ENCODE results near the gene RNF115.
"Not testable (repeated sequence)": the region's sequence is repeated elsewhere in the genome, so short reads cannot be mapped to it uniquely, and the experiment has no call there.

RNF115 gene

GRCh38 chr1:145726193-145726592, 97.7 kb downstream of the RNF115 start:
- not testable (repeated sequence) for DNase-seq

- peak; percentile 4 for DNase-seq
Measured at GRCh38 chr1:145720878-145721671, 102.8 kb downstream of the RNF115 start.

- no peak for DNase-seq
Measured at GRCh38 chr1:145720556-145720877, 103.4 kb downstream of the RNF115 start.

DNA sequence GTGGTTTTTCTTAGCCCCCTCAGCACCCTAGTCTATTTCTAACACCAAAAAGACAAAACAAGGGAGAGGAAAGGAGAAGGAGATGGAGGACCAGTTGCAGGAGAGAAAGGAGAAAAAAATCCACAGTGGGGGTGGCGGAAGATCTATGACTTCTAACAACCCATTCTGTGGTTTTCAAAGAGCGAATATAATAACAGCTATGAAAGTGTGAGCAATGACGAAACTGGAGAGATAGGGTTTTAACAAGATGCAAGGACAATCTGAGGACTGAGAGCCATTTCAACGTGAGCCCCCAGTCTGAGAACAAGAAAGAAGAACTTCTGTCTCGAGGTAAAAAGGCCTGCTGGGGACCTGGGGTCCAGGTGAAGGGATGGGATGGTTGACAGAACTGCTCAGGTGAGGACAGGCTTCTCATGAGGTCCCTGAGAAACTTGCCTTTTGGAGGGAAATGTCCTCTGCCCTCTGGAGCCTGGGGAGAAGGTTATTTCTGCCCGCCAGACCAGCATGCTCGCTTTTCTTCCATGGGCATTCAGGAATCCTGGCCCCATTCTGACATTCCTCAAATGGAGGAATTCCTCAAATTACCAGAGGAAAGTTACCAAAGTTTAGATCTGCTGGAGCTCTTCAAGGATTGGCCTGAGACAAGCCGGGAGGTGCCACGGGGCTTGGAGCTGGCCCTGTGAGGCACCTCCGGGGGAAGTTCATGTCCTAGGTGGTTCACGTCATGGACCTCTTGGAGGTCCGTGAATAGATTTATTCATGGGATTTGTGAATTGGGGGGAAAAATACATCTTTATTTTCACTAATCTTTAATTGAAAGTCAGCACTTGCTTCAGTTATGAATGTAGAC, 104.4 kb downstream of the RNF115 start, which contains the start of gene CD160:
CD160 (plus strand) TSS at position 270 of the 850 bp plus-strand sequence. CDS start 8,829 bp downstream, outside the sequence.
- no peak for DNase-seq

GRCh38 chr1:145718465-145718864, 105.4 kb downstream of the RNF115 start:
- not testable (repeated sequence) for DNase-seq

GRCh38 chr1:145717833-145718232, 106.1 kb downstream of the RNF115 start:
- DNase-seq = no peak

DNA sequence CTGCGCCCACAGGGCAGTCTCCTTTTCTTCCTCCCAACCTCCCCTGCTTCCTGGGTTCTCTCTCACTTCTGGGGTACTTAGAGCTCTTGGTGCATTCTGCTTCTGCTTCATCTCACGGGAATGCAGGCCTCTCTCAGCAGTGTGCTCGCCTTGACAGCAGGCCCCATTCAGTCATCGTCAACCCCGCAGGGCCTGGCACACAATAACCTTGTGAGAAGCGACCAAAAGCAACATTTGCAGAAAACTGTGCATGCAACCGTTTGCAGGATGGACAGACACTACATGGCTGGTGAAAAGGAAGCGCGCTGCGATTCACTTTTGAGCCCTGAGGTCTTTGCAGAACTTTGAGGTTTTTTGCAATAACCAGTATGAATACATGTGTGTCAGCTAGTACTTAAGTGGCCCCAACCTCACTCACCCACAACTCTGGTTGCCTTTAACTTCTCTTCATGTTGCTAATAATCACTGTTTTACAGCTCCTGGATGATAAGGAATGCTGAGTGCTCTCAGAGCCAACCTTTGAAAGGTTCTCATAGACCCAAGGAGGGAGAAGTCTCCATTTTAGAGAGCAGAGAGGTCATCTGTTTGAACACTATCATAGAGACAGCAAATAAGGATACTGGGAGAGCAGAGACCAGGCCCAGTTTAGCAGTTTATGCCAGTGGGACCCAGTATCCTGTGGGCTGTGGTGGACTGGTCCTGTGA, 107.1 kb downstream of the RNF115 start:
- no peak for DNase-seq

GRCh38 chr1:145714524-145715111, 109.3 kb downstream of the RNF115 start:
- DNase-seq = no peak

DNA sequence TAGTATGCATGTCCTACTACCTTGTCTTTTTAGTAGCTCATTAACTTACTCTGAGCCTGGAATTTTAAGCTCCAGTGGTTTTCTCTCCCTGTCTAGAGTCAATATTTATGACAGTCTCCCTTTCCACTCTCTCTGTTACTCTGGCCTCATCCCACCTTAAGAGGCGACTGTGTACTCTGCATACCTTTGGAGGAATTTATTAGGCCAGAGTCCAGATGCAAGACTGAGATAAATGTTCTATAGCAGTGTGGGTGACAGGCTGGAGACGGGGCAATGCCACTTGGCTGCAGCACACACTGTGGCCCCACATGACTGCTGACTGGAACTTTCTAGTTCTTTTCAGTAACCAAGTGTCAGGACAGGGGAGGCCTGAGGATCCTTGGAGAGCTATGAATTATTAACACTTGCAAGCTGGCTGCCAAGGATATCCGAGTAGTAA, 112.7 kb downstream of the RNF115 start:
- no peak for DNase-seq

- DNase-seq = no peak
Measured at GRCh38 chr1:145710291-145711027, 113.4 kb downstream of the RNF115 start.

GRCh38 chr1:145708063-145708462, 115.8 kb downstream of the RNF115 start:
- DNase-seq = no peak

DNA sequence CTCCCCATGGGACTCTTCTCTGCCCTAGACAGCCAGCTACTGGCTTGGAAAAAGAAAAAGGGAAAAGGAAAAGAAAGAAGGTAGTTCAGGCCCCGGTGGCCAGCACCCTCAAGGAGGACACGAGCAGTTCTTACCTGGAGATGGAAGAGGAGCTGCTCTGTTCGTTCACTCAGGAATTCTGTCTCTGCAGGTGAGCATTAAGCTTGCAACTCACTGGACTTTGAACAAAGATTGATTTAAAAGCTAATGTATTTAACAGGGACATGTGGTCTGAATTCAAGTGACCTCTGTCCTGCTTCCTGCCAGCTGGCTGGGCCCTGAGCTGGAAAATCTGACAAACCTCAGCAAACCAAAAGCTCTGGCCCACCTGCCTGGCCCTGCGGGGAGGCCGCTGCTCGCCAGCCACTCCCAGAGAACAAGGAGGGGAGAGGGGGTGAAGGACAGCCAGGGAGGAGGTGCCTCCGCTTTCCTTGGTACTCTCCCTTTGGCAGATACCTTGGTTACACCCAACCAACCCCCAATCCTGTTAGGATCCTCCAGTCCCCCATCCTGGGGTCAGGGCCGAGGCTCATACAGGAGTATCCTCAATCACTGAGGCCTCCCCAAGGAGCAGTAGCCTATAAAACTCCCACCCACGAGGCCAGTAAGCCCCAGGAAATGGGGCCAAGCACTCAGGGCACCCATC, 116.6 kb downstream of the RNF115 start, which contains the start of gene PDZK1:
PDZK1 (minus strand) TSS at position 186 of the 685 bp plus-strand sequence. CDS start 19,347 bp downstream, outside the sequence.
- no peak for DNase-seq

GRCh38 chr1:145706086-145706664, 117.7 kb downstream of the RNF115 start:
- no peak for DNase-seq

DNA sequence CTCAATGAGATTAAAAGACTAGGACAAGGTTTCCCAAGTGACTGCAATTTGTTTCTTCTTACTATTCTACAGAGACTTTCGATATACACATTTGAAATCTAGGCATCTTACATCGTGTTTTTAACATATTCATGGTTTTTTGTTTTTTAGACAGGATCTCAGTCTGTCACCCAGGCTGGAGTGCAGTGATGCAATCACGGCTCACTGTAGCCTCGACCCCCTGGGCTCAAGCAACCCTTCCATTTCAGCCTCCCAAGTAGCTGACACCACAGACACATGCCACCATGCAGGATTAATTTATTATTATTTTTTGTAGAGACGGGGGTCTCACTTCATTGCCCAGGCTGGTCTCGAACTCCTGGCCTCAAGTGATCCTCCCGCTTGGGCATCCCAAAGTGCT, 118.3 kb downstream of the RNF115 start:
- no peak for DNase-seq

- no peak for DNase-seq
Measured at GRCh38 chr1:145702826-145703225, 121.1 kb downstream of the RNF115 start.

DNA sequence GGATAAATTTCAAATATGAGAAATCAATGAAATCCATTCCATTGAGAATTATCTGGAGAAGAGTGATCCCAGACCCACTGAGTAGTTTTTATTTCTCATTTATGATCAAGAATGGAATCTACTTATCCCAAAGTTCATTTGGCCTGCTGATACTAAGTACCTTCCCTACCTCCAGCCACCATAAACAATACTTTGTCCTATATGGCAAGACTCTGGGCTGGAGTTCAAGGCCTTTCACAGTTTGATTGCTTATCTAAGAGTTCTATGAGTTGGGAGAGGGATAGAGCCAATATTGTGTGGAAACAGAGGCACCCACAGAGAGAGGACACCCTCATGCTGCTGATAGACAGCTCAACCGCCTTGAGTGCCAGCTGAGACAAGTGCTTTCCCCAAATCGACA, 121.8 kb downstream of the RNF115 start:
- DNase-seq = no peak

- DNase-seq = no peak
Measured at GRCh38 chr1:145701306-145701862, 122.5 kb downstream of the RNF115 start.

- no peak for DNase-seq
Measured at GRCh38 chr1:145696630-145696960, 127.3 kb downstream of the RNF115 start.

DNA sequence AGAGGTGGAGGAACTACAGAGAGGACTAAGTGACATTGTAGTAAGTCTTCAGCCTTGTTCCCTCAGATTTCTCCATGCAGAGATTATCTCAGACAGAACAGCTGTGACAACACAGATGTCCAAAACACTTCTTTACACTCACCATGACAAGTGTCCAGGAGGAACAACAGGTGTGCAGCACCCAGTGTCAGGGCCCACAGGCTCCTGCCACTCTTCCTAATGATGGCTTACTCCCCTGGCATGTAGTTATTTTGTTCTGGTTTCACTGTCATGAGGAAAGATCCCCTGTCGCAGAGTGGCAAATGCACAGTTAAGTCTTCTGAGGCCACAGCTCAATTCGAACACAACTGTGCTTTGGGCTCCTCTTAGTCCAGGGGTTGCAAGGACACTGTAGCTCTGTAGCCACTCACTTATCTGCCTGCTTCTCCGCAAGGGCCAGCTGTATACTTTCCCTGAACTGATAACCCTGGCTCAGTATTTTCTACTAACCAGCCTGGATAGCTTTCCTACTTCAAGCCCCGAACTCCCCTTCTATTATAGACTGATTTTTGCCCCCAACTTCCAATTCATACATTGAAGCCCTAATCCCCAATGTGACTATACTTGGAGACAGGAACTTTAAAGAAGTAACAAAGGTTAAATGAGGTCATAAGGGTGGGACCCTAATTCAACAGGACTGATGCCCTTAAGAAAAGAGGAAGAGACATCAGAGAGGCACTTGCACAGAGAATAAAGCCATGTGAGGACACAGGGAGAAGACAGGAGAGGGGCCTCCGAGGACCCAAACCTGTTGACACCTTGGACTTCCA, 127.9 kb downstream of the RNF115 start:
- no peak for DNase-seq

Data from DMS79 (cell line).